ENCODE measurements around the gene SYVN1. TPM values are rescaled to one million over a fixed set of nuclear protein-coding genes. Genes with fewer than 3 reads are reported as not detected.

Gene SYVN1
- total RNA-seq, 2 donors from 2014 or later = 73.1 to 78.0 TPM

- Histone ChIP-seq H3K27me3 (replicated peaks; ENCODE audit: insufficient read depth) (no peaks in the 10 kb centered on the region), H3K4me1 (ENCODE audit: control insufficient read depth in 1 of 2, low read depth in 2 of 2) (peaks cover 10 to 22% of the 10 kb centered on the region in 2 donors), H3K36me3 (peaks cover 15% of the 10 kb centered on the region), H3K4me3 (peak overlapping the region; percentile 80), H3K9me3 (no peaks in the 10 kb centered on the region), H3K27ac (peak overlapping the region; percentile 77 to 83)
- ATAC-seq (ENCODE audit: insufficient number of reproducible peaks, low FRiP score, low read depth) (no peak), DNase-seq (ENCODE audit: low spot score) (no peak)
- no peak for TF ChIP-seq CTCF (IDR thresholded peaks at IDR 0.05)
Measured at GRCh38 chr11:65083134-65083833, 51.0 kb downstream of the SYVN1 start.

DNA sequence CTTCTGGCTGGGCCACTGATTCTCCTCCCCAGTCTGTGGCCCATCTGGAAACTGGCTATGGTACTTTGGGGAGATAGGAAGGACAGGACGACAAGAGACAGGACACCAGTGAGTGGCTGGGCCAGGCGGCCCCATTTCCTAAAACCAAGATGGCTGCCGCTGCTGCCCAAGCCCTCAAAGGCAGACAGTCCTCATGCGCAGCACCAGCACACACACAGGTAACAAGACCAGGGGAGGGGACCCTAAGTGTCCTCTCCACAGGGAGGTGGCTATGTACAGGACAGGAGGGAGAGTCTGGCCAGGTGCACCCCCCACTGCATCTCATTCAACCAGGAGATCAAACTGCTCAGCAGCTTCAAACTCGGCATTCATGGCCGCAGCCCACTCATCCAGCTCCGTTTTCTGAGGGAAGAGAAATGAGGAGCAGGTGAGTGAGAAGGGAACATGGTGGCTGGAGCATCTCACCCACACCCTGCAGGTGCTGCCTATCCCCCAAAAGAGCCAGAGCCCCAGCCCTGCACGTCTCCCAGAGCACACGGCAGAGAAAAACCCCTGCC is 55.5 kb downstream of the SYVN1 start:
- no peak for TF ChIP-seq CTCF (IDR thresholded peaks at IDR 0.05)
- ATAC-seq (ENCODE audit: insufficient number of reproducible peaks, low FRiP score, low read depth) (no peak), DNase-seq (ENCODE audit: low spot score) (no peak)
- Histone ChIP-seq H3K9me3 (no peaks in the 10 kb centered on the region), H3K27me3 (replicated peaks; ENCODE audit: insufficient read depth) (no peaks in the 10 kb centered on the region), H3K27ac (no peak overlapping the region), H3K4me1 (ENCODE audit: control insufficient read depth in 1 of 2, low read depth in 2 of 2) (peaks cover 3 to 7% of the 10 kb centered on the region in 2 donors), H3K36me3 (no peaks in the 10 kb centered on the region), H3K4me3 (no peak overlapping the region)

DNA sequence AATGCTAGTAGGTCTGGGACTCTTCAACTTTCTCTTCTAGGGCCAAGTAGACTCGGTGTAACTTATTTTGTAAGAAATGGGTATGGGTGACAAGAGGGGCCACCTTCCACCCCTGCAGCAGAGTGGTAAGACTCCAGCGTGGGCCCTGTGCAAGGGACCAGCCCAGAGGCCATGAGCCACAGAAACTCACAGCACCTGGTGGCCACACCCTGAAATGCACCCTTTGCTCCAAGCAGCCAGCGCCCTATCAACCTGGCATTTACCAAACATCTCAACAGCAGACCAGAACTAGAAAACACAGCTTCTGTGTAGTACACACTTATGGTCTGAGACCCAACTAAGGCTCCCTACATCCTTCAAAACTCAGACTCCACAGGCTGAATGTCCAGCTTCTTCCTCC is 56.2 kb downstream of the SYVN1 start:
- H3K9me3 ChIP-seq = no peaks in the 10 kb centered on the region
- ATAC-seq (ENCODE audit: insufficient number of reproducible peaks, low FRiP score, low read depth) = no peak
- no peak overlapping the region for H3K4me3 ChIP-seq
- H3K27ac ChIP-seq = no peak overlapping the region
- DNase-seq (ENCODE audit: low spot score) = no peak
- TF ChIP-seq CTCF (IDR thresholded peaks at IDR 0.05) = peak; percentile 54
- H3K4me1 ChIP-seq (ENCODE audit: control insufficient read depth in 1 of 2, low read depth in 2 of 2) = peaks cover 0 to under 1% of the 10 kb centered on the region in 2 donors
- no peaks in the 10 kb centered on the region for H3K27me3 ChIP-seq (replicated peaks; ENCODE audit: insufficient read depth)
- H3K36me3 ChIP-seq = no peaks in the 10 kb centered on the region

DNA sequence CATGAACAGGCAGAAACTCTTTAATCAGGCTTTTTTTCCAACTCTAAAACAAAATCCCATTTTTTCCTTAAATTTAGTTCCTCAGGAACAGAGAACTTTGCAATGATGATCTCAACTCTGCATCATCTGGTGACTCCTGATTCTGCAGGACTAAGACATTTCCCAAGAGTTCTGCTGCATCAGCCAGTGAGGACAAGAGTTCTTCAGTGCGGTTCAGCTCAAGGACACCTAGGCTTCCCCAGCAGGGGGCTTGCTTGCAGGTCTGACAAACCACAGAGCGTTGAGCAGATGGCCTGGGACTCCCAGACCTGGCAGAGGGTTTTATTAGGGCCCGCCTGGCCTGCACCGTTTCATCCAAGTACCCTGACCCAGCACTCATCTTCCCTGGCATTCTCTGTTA is 56.9 kb downstream of the SYVN1 start:
- no peaks in the 10 kb centered on the region for H3K9me3 ChIP-seq
- H3K27ac ChIP-seq = no peak overlapping the region
- DNase-seq (ENCODE audit: low spot score) (no peak), ATAC-seq (ENCODE audit: insufficient number of reproducible peaks, low FRiP score, low read depth) (no peak)
- H3K27me3 ChIP-seq (replicated peaks; ENCODE audit: insufficient read depth) = no peaks in the 10 kb centered on the region
- H3K36me3 ChIP-seq = no peaks in the 10 kb centered on the region
- H3K4me1 ChIP-seq (ENCODE audit: control insufficient read depth in 1 of 2, low read depth in 2 of 2) = no peaks in the 10 kb centered on the region
- TF ChIP-seq CTCF (IDR thresholded peaks at IDR 0.05) = no peak
- no peak overlapping the region for H3K4me3 ChIP-seq

Other genes with a start within 250 kb of the SYVN1 start
- gene ATG2A, start 217.3 kb downstream of the SYVN1 start, total RNA-seq = 10 to 100 TPM; 18.5 to 35.2 TPM
- 10 to 100 TPM; 21.0 to 38.2 TPM for gene PPP2R5B, start 209.8 kb downstream of the SYVN1 start, total RNA-seq
- gene GPHA2, start 198.6 kb downstream of the SYVN1 start, total RNA-seq = not detected
- not detected for gene MAJIN, start 162.4 kb downstream of the SYVN1 start, total RNA-seq
- gene BATF2, start 137.5 kb downstream of the SYVN1 start, total RNA-seq = 1 to 10 TPM in 1 of 2 donors, under 1 TPM in 1; 0.92 to 2.6 TPM
- gene ARL2, start 120.4 kb downstream of the SYVN1 start, total RNA-seq = 100 to 1,000 TPM in 1 of 2 donors, 10 to 100 TPM in 1; 85.5 to 197 TPM
- gene SNX15, start 107.1 kb downstream of the SYVN1 start, total RNA-seq = 10 to 100 TPM; 20.7 to 22.7 TPM
- gene SAC3D1, start 93.3 kb downstream of the SYVN1 start, total RNA-seq = 10 to 100 TPM in 1 of 2 donors, 1 to 10 TPM in 1; 4.7 to 18.0 TPM
- gene NAALADL1, start 76.0 kb downstream of the SYVN1 start, total RNA-seq = 10 to 100 TPM; 25.8 to 47.1 TPM
- 1 to 10 TPM in 1 of 2 donors, under 1 TPM in 1; 0.54 to 5.3 TPM for gene CDCA5, start 50.5 kb downstream of the SYVN1 start, total RNA-seq
- 10 to 100 TPM; 36.0 to 51.2 TPM for gene ZFPL1, start 50.3 kb downstream of the SYVN1 start, total RNA-seq
- gene VPS51, start 38.3 kb downstream of the SYVN1 start, total RNA-seq = 100 to 1,000 TPM; 333 to 498 TPM
- 10 to 100 TPM in 1 of 2 donors, 1 to 10 TPM in 1; 2.5 to 49.0 TPM for gene TM7SF2, start 22.6 kb downstream of the SYVN1 start, total RNA-seq
- 10 to 100 TPM; 10.0 to 13.8 TPM for gene ZNHIT2, start 16.8 kb downstream of the SYVN1 start, total RNA-seq
- 100 to 1,000 TPM; 365 to 553 TPM for gene FAU, start 12.4 kb downstream of the SYVN1 start, total RNA-seq
- gene MRPL49, start 12.2 kb downstream of the SYVN1 start, total RNA-seq = 10 to 100 TPM; 44.6 to 61.1 TPM
- gene SPDYC, start 35.7 kb upstream of the SYVN1 start, total RNA-seq = not detected
- gene CAPN1, start 47.4 kb upstream of the SYVN1 start, total RNA-seq = 100 to 1,000 TPM; 168 to 203 TPM
- gene POLA2, start 127.4 kb upstream of the SYVN1 start, total RNA-seq = 10 to 100 TPM in 1 of 2 donors, 1 to 10 TPM in 1; 5.6 to 13.5 TPM
- gene CDC42EP2, start 180.3 kb upstream of the SYVN1 start, total RNA-seq = 10 to 100 TPM in 1 of 2 donors, 1 to 10 TPM in 1; 8.5 to 18.7 TPM
- 10 to 100 TPM; 33.3 to 49.4 TPM for gene DPF2, start 199.3 kb upstream of the SYVN1 start, total RNA-seq
- not detected for gene TIGD3, start 220.2 kb upstream of the SYVN1 start, total RNA-seq
- 10 to 100 TPM; 19.0 to 26.7 TPM for gene SLC25A45, start 248.1 kb upstream of the SYVN1 start, total RNA-seq

Data from thoracic aorta (tissue), 2 donors.